Suppressor macrophage treated with lipopolysaccharide for 1 hour (primary cell): ENCODE data around the gene GRIFIN.

ENCODE experiments used
- DNase-seq, 3 donors: peaks; one replicate each; pipeline ENCODE4 v3.0.0-alpha.2; 2020 to 2022

The GRIFIN gene

DNA sequence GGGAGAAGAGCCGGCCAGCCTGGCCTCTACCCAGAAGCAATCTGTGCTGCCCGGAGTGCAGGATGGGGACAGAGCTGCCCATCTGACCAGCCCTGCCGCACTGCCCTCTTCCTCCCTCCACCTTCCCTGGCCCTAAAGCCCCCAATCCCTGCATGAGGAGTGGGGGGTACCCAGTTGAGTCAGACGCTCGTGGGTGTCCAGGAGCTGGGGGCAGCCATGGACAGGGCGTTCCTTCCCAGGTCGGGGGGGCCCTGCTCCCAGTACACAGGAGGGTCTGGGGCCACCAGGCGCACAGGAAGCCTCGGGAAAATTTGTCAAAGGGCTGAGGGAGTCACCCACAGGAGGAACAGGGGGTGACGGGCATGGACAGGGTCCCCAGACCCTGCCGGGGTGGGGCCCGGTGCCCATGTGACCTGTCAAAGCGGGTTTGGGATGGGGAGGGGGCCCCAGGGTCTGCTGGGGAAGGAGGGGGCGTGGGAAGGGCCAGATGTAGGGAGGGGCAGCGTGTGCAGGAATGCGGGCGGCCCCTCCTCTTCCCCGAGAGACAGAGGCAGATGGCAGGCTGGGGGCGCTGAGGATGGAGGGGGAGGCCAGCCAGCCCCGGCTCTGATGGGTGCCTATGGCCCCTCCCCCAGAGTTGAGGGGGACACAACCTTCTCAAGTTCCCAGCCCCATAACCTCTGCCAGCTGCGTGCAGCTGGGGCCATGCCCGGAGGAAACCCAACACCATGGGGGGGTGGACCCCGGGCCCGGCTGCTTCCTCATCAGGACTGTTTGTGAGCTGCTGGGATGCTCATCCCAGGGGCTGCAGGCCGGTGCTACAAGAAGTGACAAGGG is 21.5 kb upstream of the GRIFIN start:
- DNase-seq: no peak

DNA sequence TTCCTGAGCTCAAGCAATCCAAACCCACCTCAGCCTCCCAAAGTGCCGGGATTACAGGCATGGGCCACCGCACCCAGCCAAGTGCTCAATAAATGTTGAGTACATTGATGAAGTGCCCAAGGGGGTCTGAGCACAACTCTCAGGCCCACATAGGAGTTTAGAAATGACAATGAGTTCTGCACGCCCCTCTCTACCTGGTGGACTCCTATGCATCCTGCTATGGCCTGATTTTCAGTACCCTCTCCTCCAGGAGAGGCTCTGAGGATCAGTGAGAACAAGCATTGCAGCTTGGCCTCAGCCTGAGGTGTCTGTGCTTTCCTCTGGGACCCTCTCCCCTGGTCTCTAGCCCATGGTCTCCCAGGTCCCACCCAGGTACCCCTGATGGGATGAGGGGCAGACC is 20.9 kb upstream of the GRIFIN start:
- DNase-seq: no peak

DNA sequence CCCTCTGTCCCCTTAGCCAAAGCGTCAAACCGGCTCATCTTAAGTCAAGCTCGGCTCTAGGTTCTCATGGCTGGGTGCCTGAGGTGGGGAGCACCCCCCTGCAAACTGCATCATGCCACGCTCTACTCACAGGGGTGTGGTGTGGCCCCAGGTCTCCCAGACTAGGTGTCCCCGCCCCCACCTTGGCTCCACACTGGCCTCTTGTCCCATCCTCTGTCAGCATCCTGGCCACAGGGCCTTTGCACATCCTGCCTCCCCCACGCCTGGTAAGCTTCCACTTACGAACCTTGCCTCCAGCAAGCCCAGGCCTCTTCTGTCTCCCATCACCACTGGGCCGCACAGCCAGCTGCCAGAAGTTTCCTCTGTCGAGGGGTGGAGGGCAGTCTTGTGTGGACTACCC is 20.2 kb upstream of the GRIFIN start:
- no peak for DNase-seq

DNA sequence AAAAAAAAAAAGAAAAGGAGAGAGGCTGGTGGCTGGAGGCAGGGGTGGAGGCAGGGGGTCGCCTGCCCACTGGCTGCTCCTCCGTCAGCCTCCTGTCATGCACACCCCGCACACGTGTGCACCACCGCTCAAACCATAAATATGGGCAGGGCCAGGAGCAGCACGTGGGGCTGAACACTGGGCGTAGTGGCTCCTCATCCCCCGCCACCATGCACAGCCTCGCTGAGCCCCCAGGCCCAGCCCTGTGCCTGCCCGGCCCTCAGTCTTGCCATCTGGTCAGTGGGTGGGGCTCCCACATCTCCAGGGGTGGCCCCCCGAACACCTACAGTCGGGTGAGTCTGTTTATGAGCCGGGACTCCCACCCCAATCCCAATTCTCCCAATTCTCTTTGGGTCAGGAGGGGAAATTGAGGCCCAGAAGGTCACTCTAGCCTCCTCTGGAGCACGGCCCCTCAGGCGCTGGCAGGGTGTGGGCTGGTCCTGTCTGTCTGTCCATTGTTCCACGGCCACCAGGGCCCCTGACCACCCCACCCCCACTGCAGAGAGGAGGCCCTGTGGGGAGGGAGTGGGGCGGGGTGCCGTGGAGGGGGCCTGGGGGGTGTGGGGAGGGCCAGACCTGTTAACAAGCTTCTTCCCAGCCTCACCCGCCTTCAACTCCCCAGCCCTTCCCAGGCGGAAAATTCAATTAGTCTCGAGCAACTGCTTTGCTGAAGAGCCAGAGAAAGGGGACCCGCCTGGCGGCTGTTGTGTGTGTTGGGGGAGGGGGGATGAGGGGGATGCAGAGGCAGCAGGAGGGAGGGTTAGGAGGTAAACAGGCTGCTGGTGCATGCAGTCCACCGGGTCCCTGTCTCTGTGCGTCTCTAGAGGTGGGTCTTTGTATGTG is 19.5 kb upstream of the GRIFIN start:
- DNase-seq: no peak

DNA sequence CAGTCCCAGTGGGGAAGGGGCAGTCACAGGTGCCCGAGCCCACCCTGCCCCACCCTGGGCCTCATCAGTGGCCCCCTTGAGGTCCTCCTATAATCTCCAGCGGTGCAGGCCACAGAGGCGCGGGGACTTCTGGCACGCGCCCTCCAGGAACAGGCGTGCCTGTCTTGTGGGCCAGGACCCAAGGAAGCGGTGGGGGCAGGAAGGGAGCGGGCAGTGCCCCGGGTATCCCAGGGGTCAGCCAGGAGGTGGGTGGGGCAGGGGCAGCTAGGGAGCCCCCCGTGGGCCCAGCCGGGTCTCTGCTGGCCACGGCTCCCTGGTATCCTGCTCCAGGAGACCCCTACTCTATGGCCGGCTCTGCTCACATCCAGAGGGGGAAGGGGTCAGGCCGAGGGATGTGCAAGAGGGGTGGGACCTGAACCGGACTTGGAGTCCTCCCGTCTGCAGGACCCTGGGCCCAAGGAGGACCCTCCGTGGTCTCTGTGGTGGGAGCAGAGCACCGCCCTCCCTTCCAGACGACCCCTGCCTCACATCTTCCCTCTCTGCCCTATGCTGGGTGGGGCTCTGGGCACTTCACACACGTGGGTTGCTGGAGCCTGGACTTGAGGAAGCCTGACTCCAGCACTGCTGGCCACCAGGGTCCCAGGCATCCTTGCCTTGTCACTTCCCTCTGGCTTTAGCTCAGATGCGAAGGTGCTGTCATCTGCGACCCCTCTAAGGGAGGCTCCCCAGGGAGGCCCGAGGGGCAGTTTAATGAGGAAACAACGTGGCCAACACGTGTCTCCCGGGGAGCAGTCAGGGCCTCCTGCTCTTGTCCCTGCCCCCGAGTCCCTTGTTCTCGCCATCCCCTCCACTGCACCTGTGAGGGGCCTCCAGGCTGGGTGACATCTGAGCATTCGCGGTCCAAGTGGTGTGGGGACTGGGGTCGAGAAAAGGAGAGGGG is 18.3 kb upstream of the GRIFIN start:
- DNase-seq: no peak

DNA sequence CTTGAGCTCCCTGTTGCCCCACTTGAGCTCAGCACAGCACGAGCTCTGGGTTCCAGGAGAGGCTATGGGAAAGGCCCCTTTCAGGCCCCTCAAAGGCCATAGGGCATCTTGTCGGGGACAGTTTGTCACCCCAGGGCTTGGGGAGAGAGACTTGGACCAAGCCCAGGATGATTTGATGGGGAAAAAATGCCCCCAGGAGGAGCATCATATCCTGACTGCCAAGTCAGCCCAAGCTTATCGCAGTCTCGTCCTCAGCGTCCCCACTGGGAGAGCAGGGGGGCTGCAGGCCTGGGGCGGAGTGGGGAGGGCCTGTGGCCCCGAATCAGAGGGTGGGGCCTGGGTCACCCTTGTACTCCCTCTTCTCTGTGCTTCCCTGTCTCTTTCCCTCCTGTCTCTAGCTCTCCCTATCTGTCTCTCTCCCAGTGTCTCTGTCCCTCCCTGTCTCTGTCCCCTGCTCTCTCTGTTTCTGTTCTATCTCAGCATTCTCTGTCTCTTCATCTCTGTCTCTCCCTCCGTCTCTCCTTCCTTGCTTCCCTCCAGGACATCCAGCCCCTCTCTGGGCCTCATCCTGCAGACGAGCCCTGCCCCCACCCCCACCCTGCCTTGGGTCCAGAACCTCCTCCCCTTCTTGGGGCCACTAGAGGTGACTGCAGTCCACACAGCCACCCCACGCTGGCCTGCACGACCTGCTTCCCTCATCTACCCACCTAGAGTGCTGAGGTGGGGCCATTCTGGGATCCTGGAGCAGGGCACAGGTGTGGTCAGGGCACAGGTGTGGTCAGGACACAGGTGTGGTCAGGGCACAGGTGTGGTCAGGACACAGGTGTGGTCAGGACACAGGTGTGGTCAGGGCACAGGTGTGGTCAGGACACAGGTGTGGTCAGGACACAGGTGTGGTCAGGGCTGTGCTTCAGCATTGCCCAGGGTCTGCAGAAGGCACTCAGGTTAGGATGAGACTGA is 17.3 kb upstream of the GRIFIN start:
- DNase-seq: no peak

DNA sequence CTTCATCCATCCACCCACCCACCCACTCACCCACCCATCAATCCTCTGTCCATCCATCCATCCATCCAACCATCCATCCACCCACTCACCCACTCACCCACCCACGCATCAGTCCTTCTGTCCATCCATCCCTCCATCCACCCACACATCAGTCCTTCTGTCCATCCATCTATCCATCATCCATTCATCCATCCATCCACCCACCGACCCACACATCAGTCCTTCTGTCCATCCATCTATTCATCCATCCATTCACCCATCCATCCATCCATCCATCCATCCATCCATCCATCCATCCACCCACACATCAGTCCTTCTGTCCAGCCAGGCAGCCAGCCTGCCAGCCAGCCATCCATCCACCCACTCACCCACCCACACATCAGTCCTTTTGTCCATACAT is 15.8 kb upstream of the GRIFIN start:
- no peak for DNase-seq

DNA sequence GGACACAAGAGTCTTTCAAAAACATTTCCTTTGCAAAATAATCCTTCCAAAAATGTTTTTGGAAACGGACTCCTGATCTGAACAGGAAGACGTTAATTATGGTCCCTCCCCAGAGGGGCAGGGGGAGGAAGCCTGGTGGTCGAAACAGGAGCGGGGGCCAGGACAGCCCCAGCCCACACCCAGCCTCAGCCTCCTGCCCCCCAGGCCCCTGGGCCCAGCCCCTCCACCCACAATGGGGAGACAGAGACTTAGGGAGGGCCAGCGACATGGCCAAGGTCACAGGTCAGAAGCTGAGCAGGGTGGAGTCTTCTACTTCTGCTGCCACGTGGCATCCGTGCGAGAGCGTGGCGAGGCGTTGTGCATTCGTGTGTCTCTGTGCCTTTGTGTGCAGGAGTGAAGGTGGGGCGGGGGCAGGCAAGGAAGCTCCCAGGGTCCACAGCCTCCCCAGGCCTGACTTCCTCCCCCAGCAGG is 14.0 kb upstream of the GRIFIN start:
- DNase-seq: no peak

DNA sequence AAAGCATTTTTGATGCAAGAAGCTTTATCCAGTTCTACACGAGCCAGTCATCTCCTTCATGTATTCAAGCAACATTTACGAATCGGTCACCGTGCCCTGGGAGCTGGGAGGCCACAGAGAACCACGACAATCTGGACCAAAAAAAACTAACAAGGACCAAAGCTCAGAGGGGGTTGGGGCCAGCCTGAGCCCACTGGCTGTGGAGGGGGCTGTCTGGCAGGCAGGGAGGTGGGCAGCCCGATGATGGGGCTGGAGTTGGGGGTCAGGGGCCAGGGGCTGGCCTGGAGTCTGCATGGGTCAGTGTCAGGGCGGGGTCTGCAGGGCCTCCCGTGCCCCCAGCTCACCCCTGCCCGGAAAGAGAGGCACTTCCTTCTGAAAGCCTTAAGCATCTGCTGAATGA is 12.5 kb upstream of the GRIFIN start:
- no peak for DNase-seq

DNA sequence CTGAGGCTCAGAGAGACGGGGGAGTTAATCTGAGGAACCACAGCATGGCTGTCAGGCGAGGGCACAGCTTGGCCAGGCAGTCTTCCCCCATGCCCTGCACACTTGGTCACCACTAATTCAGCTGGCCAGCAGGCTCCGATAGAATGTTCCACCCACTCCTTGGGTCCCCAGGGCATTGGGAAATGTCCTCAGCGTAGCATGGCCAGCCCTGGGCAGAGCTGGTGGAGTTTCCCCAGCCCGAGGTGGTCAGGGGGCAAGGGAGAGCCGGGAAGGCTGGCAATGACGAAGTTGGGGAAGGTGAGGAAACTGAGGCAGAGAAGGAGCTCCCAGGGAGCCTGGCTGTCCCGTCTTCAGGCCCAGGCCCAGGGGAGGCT is 12.1 kb upstream of the GRIFIN start:
- no peak for DNase-seq

DNA sequence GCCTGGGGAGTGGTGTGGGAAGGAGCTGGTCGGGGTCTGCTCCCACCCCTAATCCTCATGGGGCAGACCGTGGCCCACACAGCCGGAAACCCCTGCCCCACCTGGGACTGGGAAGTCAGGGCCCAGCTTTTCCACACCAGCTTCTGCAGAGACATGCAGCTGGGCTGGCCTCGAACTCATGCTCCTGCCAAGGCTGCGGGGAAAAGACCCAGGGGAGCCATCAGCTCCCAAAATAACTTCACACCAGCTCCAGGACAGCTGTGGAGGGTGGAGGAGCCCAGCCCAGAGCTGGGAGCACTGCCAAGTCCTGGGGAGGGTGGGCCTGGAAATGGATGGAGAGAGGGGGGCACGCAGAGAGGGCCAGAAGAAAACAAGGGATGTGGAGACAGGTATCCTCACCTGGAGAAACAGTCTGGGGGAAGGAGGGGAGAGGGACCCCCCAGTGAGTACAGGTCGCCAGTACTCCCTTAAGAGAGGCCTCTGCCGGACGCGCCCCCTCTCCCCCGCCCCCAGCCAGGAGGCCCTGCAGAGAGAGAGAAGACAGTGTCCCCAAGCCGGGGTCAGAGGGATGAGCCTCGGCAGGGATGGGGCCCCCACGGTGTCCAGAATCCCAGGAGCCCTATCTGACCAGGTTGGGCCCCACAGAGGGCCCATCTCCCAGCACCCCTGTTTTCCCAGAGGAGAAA is 11.5 kb upstream of the GRIFIN start:
- no peak for DNase-seq

DNA sequence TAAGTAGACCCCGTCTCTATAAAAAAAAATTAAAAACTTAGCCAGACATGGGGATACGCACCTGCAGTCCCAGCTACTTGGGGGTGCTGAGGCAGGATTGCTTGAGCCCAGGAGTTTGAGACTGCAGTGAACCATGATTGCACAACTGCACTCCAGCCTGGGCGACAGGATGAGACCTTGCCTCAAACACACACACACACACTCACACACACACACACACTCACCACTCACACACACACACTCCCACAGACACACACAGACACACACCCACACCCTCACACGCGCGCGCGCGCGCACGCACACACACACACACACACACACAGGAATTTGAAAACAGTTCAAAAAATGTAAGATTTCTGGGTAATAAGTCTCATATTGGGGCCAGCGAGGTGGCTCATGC is 8.7 kb upstream of the GRIFIN start:
- no peak for DNase-seq

DNA sequence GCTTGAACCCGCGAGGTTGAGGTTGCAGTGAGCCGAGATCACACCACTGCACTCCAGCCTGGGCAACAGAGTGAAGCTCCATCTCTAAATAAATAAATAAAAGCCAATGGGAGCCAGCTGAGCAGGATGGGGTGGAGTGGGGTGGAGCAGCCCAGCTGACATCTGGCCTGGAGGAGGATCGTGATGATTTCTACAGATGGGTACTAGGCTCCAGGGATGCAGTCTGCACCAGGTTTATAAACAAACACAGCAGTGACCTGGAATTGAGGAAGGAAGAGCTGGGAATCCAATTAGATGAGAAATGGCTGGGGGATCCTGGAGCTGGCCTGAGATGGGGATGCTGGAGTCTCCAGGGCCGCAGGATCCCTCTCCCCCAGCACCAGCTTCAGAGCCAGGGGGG is 7.3 kb upstream of the GRIFIN start:
- no peak for DNase-seq

DNA sequence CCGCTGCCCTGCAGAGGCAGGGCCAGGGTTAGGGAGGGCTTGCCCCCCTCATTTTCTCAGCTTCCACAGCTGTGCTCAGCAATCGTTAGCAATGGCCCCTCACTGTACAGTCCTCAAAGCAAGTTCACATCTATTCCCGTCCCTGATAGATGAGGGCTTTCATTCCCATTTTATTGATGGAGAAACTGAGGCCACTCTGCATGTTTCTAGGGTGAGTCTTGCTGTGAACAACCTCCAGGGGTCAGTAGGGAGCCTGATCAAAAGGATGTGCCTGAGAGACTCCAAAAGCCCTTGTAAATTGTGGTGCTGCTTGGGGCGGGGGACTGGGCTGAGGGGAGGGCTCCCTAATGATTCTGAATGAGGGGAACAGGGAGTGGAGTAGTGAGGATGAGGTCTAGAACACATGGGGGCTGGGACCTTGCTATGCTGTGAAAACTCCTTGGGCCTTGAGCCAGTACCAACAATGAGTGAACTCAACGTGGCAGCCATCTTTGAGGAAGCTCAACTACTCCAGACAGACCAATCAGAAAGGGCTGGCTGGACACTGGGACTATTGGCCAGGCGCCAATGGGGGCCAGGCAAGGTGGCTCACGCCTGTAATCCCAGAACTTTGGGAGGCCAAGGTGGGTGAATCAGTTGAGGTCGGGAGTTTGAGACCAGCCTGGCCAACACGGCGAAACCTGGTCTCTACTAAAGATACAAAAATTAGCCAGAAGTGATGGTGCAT is 6.7 kb upstream of the GRIFIN start:
- no peak for DNase-seq

DNA sequence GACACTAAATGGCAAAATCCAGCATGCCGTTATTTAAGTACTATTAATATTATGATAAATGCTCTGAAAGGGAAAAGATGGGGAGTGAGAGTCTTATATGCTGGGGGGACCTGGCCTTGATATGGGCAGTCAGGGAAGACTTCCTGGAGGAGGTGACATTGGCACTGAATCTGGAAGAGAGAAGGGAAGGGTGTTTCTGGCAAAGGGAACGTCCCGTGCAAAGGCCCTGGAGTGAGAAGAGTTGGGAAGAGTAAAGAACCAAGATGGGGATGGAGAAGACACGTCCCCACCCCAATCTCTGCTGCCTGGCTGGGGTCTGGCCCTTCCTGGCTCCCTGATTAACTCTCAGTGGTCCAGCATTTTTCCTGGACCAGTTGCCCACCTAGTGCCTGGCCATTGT is 5.0 kb upstream of the GRIFIN start:
- DNase-seq: no peak

DNA sequence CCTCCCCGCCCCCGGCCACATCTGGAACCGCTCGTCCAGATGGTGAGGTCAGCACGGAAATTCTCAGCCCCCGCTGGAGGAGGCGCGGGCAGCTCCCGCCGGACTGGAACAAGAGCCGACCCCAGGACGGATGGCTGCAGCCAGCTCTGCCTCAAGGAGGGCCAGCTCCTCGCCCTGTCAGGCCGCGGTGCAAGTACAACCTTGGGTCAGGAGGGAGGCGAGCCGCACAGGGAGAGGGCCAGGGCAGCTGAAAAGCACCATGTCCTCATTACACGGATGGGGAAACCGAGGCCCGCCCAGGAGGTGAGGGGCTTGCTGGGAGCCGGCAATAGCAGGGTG is 3.8 kb upstream of the GRIFIN start:
- no peak for DNase-seq

DNA sequence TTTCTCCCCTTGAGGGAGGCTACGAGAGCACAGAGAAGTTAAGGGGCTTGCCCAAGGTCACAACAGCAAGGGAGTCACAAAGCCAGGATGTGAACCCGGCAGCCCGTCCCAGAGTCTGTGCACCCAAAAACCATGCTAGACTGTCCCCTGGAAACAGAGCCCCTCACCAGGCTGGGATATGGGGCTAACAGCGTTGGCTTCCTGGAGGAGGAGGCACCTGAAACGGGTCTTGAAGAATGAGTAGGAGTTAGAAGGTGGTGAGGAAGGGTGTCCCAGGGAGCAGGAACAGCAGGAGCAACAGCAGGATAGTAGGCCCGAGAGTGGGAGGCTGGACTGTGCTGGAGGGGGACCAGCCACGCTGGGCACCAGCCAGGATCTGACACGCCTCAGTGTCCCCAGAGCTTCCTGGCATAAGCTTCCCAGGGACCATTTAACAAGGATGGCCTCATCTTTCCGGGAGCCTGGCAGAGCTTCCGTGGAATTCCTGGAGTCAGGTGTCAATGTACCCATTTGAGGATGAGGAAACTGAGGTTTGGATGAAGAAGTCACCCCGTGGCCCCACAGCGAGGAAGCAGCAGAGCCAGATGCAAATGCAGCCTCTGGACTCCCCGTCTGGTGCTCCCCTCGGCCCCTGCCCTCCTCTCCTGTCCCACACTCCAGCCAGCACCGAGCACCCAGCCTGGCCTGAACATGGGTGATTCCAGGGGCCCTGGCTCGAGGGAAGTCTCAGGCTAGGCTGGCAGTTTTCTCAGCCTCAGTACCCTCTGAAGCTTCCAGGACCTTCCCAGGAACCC is 3.3 kb upstream of the GRIFIN start:
- no peak for DNase-seq

DNA sequence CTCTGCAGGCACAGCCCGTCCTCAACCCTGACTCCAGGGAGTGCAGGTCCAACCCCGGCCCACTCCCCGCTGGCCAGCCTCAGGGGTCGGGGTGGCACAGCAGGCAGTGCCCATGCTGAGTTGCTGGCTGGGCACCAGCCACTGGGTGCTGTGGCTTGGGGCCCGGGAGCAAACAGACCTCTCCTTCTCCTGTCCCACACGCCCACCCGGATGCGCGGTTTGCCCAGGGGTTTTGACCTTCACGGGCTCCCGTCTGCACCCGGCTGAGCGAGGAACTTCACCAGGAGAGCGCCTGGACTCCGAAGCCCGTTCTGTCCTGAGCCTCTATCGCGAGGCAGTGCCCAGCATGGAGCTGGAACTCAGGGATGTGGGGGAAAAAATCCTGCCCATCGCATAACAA is 2.6 kb upstream of the GRIFIN start:
- DNase-seq: no peak

DNA sequence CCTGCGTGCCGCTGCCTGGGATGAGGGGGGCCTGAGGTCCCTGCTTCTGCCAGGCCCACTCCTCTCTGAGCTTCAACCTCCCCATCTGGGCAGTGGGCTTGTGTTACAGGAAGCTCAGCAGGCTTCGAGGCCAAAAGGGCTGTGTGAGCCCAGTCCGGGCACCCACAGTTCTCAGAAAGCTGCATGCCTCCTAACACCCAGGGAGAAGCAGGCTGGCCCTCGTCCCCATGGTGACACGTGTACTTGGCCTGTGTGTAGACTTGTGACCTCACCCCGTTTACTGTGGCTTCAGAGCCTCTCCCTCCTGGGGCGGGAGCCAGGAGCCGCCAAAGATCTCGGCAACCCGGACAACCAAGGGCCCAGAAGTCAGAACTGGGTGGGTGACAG is 2.2 kb upstream of the GRIFIN start:
- peak; percentile 18 to 49 (median 27) for DNase-seq
